Measurements from ENCODE around the gene SUFU.

SUFU gene

DNA sequence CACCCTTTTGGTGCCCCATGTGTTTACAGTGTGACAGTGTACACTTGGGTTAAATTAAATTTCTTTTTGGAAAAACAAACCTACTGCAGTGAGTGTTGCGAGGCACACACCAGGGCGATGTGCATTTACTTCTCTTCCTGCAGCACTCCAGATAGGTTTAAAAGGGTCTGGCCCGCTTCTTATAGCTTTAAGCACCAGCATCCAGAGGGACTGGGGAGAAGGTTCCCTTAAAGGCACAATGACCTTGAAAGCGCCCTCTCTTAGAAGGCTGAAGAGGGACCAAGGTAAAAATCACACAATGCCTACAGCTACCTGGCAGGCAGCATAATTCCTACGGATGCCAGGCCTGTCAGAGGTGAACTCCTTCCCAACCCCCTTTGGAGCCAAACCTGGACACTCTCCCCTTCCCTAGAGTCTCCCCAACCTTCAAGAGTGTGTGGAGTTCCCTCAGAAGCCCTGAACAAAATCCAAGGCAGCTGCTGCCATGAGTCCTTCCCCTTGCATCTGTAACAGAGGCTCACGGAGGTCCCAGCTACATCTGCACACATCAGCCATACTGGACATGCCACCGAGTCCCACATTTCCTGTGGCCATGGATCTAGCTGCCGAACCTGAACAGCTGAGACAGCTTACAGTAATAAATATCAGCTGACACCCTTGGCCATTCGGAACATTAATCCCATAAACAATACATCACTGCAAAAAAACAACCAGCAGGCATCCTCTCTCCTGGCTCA lies 173.7 kb downstream of the SUFU start:
- DNase-seq (ENCODE audit: low read depth, low spot score), result no peak

DNA sequence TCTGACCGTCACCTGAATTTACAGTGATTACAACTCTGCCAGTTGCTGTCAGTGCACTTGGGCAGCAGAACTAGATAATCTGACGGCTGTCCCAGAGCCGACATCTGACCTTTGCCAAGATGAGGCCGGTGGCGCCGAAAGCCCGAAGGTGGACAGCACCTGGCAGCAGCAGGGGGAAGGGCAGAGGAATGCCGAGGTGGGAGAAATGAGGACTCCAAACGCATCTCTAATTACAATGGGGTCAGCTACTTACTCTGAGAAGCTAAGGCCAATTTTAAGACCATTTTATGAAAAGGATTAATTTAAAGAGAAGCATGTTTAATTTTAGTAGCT lies 174.3 kb downstream of the SUFU start:
- no peak for DNase-seq (ENCODE audit: low read depth, low spot score)
- no peak overlapping the region for H3K27ac ChIP-seq

More for the DNA sequence above, 173.7 kb downstream of the SUFU start:
- H3K27ac ChIP-seq, result no peak overlapping the region

DNA sequence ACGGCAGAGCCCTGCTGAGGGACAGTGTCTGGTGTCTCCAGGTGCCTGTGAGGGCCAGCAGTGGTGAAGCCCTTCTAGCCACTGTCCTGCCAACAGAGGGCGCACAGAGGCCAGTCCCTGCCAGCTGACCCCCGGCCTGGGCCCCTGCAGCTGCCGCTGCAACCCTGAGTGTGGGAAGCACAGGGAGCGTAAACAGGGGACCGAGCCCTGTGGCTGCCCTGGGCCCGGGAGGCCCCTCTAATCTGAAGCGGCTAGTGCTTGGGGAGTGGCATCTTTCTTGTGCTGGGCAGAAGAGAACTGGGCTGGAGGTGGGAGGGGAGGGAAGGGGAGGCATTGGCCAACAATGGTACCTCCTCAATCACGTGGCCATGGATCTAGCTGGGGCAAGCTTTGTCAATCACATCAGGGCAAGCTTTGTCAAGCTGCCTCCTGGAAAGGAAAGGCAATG lies 175.1 kb downstream of the SUFU start:
- no peak overlapping the region for H3K27ac ChIP-seq
- no peak for DNase-seq (ENCODE audit: low read depth, low spot score)

DNA sequence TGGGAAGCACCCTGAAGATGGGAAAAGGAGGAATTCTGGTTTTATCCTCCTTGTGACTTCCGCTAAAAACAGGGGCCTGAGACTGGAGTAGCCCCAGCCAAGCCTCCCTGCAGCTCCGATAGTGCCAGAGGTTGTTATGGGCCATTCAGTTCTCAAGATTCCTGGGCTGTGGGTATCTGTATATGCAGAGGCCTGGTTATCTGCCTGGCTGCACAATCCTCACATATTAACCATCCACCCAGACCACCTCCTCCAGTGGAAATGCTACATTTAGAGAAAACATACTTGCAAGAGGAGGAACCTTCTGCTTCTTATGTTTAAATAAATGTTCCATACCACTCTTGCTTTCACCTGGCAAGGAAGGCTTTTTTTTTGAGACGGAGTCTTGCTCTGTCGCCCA lies 175.8 kb downstream of the SUFU start:
- no peak overlapping the region for H3K27ac ChIP-seq
- DNase-seq (ENCODE audit: low read depth, low spot score), result no peak

DNA sequence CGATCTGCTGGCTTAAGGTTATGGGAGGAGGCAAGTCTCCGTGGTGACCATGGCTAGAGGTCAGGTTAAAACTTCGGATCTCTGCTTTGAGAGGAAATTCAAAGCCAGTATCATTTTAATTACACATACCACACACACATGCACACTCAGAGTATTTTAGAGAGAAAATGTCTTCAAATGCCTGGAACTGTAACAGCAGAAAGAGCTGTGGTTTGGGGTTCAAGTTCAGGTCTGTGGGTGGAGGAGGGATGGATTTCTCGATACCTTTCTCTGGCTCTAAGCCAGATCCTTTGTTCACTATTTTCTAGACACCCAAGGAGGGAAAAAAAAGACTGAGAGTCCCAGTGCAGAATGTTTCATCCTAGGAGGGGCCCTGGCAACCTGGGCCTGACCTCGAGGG lies 177.9 kb downstream of the SUFU start:
- H3K27ac ChIP-seq, result no peak overlapping the region
- DNase-seq (ENCODE audit: low read depth, low spot score), result no peak

DNA sequence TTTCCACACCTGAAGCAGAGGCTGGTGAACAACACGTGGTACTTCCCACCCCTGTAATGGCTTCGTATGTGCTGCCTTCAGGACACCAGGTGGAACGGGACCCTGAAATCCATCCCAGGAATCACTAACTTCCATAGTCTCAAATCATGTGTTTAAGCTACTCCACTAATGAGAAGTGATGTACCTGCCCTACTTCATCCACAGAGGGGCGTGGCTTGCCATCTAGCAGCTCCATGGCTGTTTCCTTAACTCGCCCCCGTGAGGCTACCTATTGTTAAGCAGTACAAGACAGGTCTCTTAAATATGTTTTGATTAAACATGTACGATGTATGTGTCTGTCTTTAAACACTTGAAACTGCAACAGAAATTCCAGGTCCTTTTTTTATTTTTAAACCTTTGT lies 178.6 kb downstream of the SUFU start:
- no peak for DNase-seq (ENCODE audit: low read depth, low spot score)
- no peak overlapping the region for H3K27ac ChIP-seq

DNA sequence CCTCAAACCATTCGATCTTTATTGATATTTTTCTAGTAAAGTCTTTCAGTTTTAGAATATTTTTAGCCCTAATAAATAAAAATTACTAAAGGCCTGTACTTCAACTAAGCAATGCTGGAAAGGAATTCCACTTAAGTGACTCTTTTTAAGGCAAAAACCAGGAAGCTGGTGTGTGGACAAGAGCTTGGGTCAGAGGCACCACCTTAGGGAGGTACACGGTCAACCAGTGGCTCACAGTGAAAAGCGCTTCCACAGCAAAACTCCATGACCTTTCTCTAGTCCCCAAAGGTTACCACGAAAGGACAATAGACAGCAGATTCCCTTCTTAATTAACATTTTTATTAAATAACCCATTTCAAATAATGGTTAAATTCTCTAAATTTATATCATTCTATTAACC lies 179.2 kb downstream of the SUFU start:
- no peak overlapping the region for H3K27ac ChIP-seq
- DNase-seq (ENCODE audit: low read depth, low spot score), result no peak
